ENCODE data around the gene CDC20. TPM values are rescaled to one million over a fixed set of nuclear protein-coding genes. Genes with fewer than 3 reads are reported as not detected.

The CDC20 gene
- polyA plus RNA-seq, 1 of the 3 experiments (the other 2 are of a cell fraction) = 82.7 TPM

DNA sequence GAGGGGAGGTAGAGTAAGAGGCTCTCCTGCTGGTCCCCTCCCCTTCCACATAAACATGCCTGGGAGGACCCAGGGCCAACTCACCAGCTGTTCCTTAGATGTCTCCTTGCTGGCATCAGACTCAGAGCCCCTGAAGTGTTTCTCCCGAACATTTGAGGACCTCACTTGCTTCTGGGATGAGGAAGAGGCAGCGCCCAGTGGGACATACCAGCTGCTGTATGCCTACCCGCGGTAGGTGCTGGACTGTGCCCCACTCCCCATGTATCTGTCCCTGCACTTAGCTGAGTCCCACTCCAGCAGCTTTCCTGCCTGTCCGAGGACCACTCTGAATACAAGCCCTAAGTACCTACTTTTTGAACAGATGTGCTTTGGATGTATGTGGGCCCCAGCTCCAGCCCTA lies 20.8 kb upstream of the CDC20 start (continued):
- no peak for TF ChIP-seq USF2 (IDR thresholded peaks at IDR 0.05; ENCODE audit: borderline replicate concordance, low read depth, low read length)
- no peak for TF ChIP-seq ELF1 (IDR thresholded peaks at IDR 0.05)
- no peak for TF ChIP-seq FOXM1 (IDR thresholded peaks at IDR 0.05; ENCODE audit: low read depth)
- TF ChIP-seq RXRA (IDR thresholded peaks at IDR 0.05; ENCODE audit: borderline replicate concordance, low read depth) = no peak
- no peak for TF ChIP-seq SIN3A (IDR thresholded peaks at IDR 0.05; ENCODE audit: borderline replicate concordance, low read depth, low read length)
- no peak for TF ChIP-seq FOSL2 (IDR thresholded peaks at IDR 0.05; ENCODE audit: borderline replicate concordance, low read depth)
- no peak for TF ChIP-seq SMC3 (IDR thresholded peaks at IDR 0.05; ENCODE audit: low read depth, low read length)
- TF ChIP-seq RCOR1 (IDR thresholded peaks at IDR 0.05; ENCODE audit: low read length) = no peak
- no peak for TF ChIP-seq MAX (IDR thresholded peaks at IDR 0.05; ENCODE audit: low read depth)
- no peak for TF ChIP-seq JUND (IDR thresholded peaks at IDR 0.05)

GRCh38 chr1:43339584-43340232 lies 19.1 kb upstream of the CDC20 start:
- DNase-seq = no peak
- Histone ChIP-seq H3K9me2 (no peaks in the 10 kb centered on the region), H3K4me3 (ENCODE audit: low read depth in 2 of 2, low read length in 1 of 2) (no peak overlapping the region), H4K20me1 (ENCODE audit: insufficient read depth) (no peaks in the 10 kb centered on the region), H3F3A (replicated peaks; ENCODE audit: insufficient read depth) (no peaks in the 10 kb centered on the region), H3K9me3 (no peaks in the 10 kb centered on the region), H3K4me1 (ENCODE audit: control insufficient read depth in 1 of 2, insufficient read depth in 2 of 2, low read depth in 1 of 2, low read length in 1 of 2) (peaks cover 0 to 2% of the 10 kb centered on the region in 2 experiments; a peak in 1 of 4 replicates), H3K36me3 (replicated peaks in 1 of 2; ENCODE audit: control insufficient read depth in 1 of 2, insufficient read depth in 2 of 2, low read length in 1 of 2) (no peaks in the 10 kb centered on the region), H3K9ac (no peak overlapping the region), H3K27ac (ENCODE audit: low read depth in 2 of 2, low read length in 1 of 2) (no peak overlapping the region), H3K27me3 (ENCODE audit: insufficient read depth) (no peaks in the 10 kb centered on the region; the same call in 1 of the 2 replicates), H3K79me2 (ENCODE audit: insufficient read depth) (no peaks in the 10 kb centered on the region), H2AFZ (ENCODE audit: low read depth) (no peak overlapping the region), H3K4me2 (no peak overlapping the region)
- ChIA-PET CTCF (no interaction called here), POLR2A (interaction anchor here (1.2 kb wide), 1 partner anchor 9 kb away, joined by 3 read pairs; no protein-coding TSS in a partner anchor)
- TF ChIP-seq TEAD4 (IDR thresholded peaks at IDR 0.05; ENCODE audit: borderline replicate concordance, insufficient read depth) (no peak), MEF2A (IDR thresholded peaks at IDR 0.05; ENCODE audit: borderline replicate concordance, low read depth) (no peak), ELF1 (IDR thresholded peaks at IDR 0.05) (no peak), ZBTB33 (IDR thresholded peaks at IDR 0.05; ENCODE audit: borderline replicate concordance, low read depth) (no peak), EP300 (IDR thresholded peaks at IDR 0.05; ENCODE audit: borderline replicate concordance in 1 of 2, low read depth in 1 of 2, low read length in 1 of 2) (no peak), PBX3 (IDR thresholded peaks at IDR 0.05) (no peak), FOSL2 (IDR thresholded peaks at IDR 0.05; ENCODE audit: borderline replicate concordance, low read depth) (no peak), RAD21 (IDR thresholded peaks at IDR 0.05; ENCODE audit: low read length) (no peak), FOXJ3 (CRISPR knock-in tag; IDR thresholded peaks at IDR 0.05) (no peak), POLR2AphosphoS5 (IDR thresholded peaks at IDR 0.05; ENCODE audit: low read depth, low read length) (no peak), YY1 (IDR thresholded peaks at IDR 0.05; ENCODE audit: low read depth) (no peak), NFIC (IDR thresholded peaks at IDR 0.05; ENCODE audit: borderline replicate concordance) (no peak)
- WGBS (ENCODE audit: low lambda C conversion rate) = 59% methylated on average over 6 of the region's 6 CpGs
